Activated CD4-positive, alpha-beta T cell treated with anti-CD3 and anti-CD28 coated beads for 24 hours (primary cell): ENCODE data around the gene CLCNKB.
"Not testable (repeated sequence)": the region's sequence is repeated elsewhere in the genome, so short reads cannot be mapped to it uniquely, and the experiment has no call there.

Source experiments
- DNase-seq, 2 donors: peaks; one replicate each; pipeline ENCODE4 v3.0.0-alpha.2; 2020; ENCODE audit warnings: low read depth in 2 of 2

CLCNKB gene

GRCh38 chr1:16043521-16043920 is at the start of gene CLCNKB:
CLCNKB (plus strand) TSS chr1:16043782; CDS start chr1:16044493, 711 bp downstream.
- no peak for DNase-seq

- no peak for DNase-seq
Measured at GRCh38 chr1:15994081-15994480, 49.5 kb upstream of the CLCNKB start.

- DNase-seq, result peak; percentile 34 to 35
Measured at GRCh38 chr1:15994590-15995351, 48.8 kb upstream of the CLCNKB start.

- no peak for DNase-seq
Measured at GRCh38 chr1:15997076-15997585, 46.5 kb upstream of the CLCNKB start.

DNA sequence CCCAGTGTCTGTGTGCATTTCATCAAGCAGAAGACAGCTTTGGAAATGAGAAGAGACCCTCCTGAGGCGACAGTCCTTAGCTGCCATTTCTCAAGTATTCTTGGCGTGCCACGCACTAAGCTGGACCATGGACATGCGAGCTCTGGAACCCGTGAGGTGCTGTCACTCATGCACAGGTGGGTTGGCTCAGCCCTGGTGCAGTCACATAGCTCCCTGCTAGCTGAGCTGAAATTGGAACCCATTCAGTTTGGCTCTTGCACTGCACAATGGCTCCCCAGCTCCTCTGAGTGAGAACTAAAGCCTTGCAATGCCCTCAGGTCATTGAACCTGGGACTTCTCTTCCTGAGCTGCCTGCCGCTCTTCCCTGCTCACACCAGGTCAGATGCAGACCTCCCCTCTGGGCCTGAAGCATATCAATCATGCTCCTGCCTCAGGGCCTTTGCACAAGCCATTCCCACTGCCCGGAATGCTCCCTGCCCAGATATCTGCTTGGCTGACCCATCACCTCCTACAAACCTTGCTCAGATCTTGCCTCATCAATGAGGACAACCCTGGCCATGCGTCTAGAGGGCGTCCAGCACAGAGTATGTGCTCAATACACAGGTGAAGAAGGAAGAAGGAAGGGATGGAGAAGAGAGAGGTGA is 45.8 kb upstream of the CLCNKB start:
- no peak for DNase-seq

DNA sequence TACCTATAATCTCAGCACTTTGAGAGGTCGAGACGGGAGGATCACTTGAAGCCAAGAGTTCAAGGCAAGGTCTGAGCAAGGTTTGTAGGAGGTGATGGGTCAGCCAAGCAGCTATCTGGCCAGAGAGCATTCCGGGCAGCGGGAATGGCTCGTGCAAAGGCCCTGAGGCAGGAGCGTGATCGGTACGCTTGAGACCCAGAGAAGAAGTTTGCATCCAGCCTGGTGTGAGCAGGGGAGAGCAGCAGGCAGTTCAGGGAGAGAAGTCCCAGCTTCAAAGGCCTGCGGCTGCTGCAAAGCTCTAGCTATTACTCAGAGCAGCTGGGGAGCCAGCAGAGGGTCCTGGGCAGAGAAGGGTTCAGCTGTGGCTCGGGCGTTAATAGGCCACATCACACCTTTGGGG is 44.7 kb upstream of the CLCNKB start:
- no peak for DNase-seq

DNA sequence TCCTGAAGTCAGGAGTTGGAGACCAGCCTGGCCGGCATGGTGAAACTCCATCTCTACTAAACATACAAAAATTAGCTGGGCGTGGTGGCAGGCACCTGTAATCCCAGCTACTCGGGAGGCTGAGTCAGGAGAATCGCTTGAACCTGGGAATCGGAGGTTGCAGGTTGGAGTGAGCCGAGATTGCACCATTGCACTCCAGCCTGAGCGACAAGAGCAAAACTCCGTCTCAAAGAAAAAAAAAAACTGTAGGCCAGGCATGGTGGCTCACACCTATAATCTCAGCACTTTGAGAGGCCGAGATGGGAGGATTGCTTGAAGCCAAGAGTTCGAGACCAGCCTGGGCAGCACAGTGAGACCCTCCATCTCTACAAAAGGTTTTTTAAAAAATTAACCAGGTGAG is 42.3 kb upstream of the CLCNKB start:
- not testable (repeated sequence) for DNase-seq

DNA sequence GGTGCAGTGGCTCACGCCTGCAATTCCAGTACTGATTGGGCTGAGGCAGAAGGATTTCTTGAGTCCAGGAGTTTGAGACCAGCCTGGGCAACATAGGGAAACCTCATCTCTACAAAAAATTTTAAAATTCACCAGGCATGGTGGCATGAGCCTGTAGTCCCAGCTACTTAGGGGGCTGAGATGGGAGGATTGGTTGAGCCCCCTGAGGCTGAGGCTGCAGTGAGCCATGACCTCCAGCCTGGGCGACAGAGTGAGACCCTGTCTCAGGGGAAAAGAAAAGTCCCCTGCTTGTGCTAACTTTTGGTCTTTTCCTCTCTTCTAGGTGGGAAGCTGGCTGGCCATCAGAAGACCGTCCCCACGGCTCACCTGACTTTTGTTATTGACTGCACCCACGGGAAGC is 38.0 kb upstream of the CLCNKB start:
- DNase-seq, result no peak

DNA sequence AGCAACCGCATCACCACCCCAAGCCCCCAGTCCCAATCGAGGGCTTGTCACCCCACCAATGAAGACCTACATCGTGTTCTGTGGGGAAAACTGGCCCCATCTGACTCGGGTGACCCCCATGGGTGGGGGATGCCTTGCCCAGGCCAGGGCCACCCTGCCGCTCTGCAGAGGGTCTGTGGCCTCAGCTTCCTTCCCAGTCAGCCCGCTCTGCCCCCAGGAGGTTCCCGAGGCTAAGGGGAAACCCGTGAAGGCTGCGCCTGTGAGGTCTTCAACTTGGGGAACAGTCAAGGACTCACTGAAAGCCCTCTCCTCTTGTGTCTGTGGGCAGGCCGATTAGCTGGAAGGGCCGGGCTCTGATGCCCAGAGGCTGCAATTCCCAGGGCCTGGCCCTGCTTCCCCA is 37.6 kb upstream of the CLCNKB start:
- no peak for DNase-seq

DNA sequence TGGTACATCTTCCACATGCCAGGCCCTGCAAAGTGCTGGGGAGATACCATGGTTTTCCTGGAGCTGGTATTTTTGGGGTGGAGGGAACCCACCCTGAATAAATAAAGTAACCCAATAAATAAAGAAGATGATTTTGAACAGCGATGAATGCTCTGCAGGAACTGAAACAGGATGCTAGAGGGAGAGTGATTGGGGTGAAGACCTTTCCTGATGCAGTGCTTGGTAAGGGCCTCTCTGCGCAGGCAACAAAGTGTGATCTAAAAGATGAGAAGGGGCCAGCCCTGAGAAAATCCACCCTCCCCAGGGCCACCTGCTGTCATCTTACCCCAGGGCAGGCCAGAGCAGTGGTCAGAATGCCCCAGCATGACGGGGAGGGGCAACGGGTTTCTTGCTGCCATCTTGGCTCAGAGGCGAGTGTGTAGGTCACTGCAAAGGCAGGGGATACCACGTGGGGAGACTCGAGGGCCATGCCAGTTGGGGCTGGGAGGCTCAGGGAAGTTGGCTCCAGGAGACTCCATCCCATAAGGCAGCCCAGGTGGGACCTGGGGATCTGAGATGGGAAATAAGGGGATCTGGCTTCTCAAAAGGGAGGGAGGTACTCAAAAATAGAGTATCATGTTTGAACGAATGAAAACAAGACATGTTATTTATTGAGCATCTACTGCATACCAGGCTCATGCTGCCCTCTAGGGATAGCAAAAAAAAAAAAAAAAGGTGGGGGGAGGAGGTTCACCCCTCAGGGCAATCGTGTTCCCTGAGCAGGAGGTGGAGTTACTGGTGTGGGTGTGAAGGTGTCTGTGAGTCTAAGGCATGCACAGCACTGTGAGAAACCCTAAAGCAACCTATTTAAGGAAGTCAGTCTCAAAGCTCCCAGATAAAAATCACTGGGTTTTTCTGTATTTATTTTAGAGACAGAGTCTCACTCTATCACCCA is 36.8 kb upstream of the CLCNKB start:
- no peak for DNase-seq

DNA sequence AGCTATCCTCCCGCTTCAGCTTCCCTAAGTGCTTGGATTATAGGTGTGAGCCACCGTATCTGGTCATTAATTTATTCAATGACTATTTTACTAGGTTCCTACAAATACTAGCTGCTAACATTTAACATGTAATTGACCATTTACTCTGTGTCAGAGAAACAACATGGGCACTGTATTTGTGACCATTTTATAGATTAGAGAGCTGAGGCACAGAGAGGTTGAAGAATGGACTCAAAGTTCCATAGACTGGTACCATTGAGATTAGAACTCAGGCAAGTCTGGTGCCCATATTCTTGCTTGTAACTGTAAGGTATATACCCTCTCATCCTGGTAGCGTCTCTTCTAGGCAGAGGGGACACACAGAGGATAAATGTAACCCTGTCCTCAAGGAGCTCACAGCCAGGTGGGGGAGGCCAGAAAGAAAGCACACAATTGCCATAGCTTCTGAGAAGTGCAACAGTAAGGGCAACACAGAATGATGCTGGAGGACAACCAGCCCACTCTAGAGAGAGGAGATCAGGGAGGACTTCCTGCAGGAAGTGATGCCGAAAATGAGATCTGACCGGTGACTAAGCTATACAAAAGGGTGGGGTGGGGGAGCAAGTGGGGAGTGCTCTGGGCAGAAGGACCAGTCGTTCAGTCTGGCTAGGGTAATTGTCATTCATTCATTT is 35.8 kb upstream of the CLCNKB start:
- no peak for DNase-seq

DNA sequence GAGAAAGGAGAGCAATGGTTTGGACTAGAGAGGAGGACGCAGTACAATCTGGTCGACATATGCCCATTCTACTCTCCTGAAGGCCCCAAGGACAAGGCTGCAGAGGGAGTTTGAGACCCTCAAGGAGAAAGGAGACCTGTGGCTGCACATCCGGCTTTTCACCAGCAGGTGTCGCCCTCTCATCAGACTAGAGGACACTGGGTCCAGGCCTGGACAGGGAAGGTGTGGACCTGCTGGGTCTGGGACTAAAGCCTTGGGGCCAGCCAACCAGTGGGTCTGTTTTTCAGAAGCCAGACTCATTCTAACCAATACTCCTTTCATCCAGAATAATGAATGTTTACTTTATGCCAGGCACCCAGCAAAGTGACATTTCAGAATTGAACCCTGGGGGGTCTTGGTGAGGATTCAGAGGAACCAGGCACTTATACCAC is 34.5 kb upstream of the CLCNKB start:
- DNase-seq, result peak; percentile 66 to 71

DNA sequence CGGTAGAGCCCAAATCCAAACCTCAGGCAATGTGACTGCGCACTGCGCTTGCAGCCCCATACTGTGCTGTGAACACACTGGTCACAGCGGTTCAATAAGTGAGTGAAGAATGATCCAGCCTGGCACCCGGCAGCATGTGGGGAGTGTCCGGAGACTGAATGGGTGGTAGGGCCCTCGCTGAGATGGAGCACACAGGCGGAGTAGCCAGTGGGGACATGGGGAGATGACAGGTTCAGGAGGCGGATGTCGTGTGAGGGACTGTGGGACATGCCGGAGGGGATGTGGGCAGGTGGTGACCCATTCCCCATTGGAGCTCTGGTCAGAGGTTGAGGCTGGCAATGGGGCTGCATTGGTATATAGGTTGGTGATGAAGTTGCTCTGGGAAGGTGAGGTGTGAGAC is 33.9 kb upstream of the CLCNKB start:
- DNase-seq, result no peak

DNA sequence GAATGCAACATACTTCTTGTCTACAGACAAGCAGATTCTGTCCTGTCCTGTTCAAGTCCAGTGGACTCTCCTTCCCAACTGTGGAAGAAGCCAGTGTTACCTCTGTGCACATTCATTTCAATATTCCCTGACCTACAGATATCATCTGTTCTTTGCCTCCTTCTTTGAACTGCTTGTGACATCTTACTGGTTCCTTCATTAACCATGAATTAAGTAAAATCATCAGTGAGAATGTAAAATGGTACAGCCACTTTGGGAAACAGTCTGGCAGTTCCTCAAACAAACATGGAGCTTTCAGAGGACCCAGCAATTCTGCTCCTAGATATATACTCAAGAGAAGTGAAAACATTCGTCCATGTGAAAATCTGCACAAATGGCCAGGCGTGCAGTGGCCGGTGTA is 32.7 kb upstream of the CLCNKB start:
- DNase-seq, result no peak

GRCh38 chr1:16011936-16012589 is 31.5 kb upstream of the CLCNKB start:
- no peak for DNase-seq

DNA sequence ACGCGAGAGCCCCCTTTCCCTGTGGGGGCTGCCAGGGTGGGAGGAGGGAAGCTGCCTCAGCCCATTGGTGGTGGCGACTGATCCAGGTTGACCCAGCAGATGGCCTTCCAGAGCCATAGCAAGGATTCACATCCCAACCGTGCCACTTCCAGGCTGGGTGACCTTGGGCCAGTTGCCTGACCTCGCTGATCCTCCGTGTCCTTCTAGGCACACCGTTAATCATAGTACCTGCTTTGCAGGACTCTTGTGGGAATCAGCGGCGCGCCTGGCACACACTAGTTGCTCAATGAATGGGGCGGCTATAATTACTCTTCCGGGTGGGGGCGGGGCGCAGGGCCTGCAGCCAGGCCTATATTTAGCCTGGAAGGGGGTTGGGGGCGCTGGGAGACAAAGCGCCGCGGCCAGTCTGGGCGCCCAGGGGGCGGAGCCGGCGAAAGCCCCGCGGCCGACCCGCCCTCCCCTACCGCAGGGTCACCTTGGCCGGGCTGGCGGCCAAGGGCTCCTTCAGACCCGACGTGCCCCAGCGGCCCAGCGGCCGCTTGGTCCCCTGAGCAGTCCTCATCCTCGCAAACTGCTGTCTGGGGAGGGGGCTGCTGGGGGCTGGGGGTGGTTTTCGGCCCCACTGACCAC is 30.9 kb upstream of the CLCNKB start:
- peak; percentile 12 to 18 for DNase-seq

- peak; percentile 43 to 46 for DNase-seq
Measured at GRCh38 chr1:16013220-16013907, 30.2 kb upstream of the CLCNKB start.

DNA sequence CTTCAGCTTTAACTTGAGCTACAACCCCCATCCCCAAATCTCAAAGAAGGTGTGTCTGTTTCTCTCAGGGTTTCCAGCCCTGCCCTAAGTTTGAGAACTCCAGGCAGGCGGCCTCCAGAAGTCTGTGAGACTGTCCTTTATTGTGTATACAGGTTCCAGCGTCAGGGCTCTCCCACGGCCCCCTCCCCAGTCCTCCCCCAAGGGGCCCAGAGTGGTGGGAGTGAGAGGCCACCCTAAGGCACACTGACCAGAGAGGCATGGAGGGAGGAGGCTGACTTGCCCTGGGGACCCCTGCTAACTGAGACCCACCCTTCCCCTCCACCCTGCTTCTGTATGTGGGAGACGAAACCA is 29.7 kb upstream of the CLCNKB start:
- DNase-seq, result no peak

GRCh38 chr1:16014509-16015482 is 28.8 kb upstream of the CLCNKB start:
- no peak for DNase-seq
